GM12878 (cell line): Measurements from ENCODE around the gene TNFSF15. TPM values are rescaled to one million over a fixed set of nuclear protein-coding genes. Genes with fewer than 3 reads are reported as not detected.

ENCODE experiments used
- ATAC-seq: fragments of 200-7000 bp; cut with Tn5 transposase; 3 replicates; pipeline ENCODE4 v1.9.1; 2020; ENCODE audit warnings: mild to moderate bottlenecking, moderate library complexity
- BruUV-seq: library from RNA; stranded (reverse); fragments of 400-500 nt; replicated peaks from 2 replicates; lab custom pipeline; 2021; lab: Mats Ljungman, UMichigan
- CTCF ChIA-PET: fragments of 300-600 bp; sonication (Branson Sonifier 250); formaldehyde crosslinking; extraction: SDS; loops from one replicate; lab custom pipeline; 2021; ENCODE audit warnings: inconsistent platforms; lab: Yijun Ruan, JAX
- POLR2A ChIA-PET: fragments of 350-600 bp; formaldehyde crosslinking; extraction: SDS; loops from one replicate; lab custom pipeline; 2021; ENCODE audit warnings: inconsistent platforms; lab: Charles Lee
- RAD21 ChIA-PET: fragments of 300-600 bp; sonication (Branson Sonifier 250); formaldehyde crosslinking; loops from one replicate; lab custom pipeline; 2023; ENCODE audit warnings: antibody characterized with exemption; ENCODE audit not compliant: unreplicated experiment; lab: Charles Lee
- SMC1A ChIA-PET: fragments of 300-600 bp; sonication (Branson Sonifier 250); formaldehyde crosslinking; loops from one replicate; lab custom pipeline; 2023; ENCODE audit not compliant: unreplicated experiment, uncharacterized antibody; lab: Charles Lee
- DNase-seq: peaks from one replicate; pipeline ENCODE4 v3.0.0-alpha.2; 2011; ENCODE audit warnings: low read depth, low spot score
- FAIRE-seq: peaks from 3 replicates; lab custom pipeline; 2011; peaks lifted over from hg19 to GRCh38; lab: Jason Lieb, UNC
- H2AFZ ChIP-seq: 2 replicates; pipeline ENCODE4 v1.6.0; 2011; ENCODE audit warnings: low read depth, low read length, control low read depth; ENCODE audit not compliant: control insufficient read depth
- H3K27ac ChIP-seq: 2 replicates; pipeline ENCODE4 v1.5.1; 2011; ENCODE audit warnings: control low read depth; ENCODE audit not compliant: control insufficient read depth, insufficient read depth
- H3K27me3 ChIP-seq, 2 experiments: replicated peaks in 1 of 2; 2 replicates each; pipeline versions ENCODE4 v1.6.0 to v1.6.1; 2011; ENCODE audit warnings: low read length in 1 of 2; ENCODE audit not compliant: control insufficient read depth in 2 of 2, insufficient read depth in 2 of 2
- H3K36me3 ChIP-seq, 2 experiments: 2 replicates each; pipeline ENCODE4 v1.5.1; 2011; ENCODE audit warnings: low read length in 1 of 2; ENCODE audit not compliant: control insufficient read depth in 2 of 2, insufficient read depth in 2 of 2
- H3K4me1 ChIP-seq: 2 replicates; pipeline ENCODE4 v1.6.1; 2011; ENCODE audit warnings: mild to moderate bottlenecking, low read length, moderate library complexity, mixed read lengths; ENCODE audit not compliant: control insufficient read depth, insufficient read depth
- H3K4me2 ChIP-seq: 2 replicates; pipeline ENCODE4 v1.6.0; 2011; ENCODE audit warnings: control low read depth; ENCODE audit not compliant: control insufficient read depth, insufficient read depth
- H3K4me3 ChIP-seq: fragments of 200-600 bp; sonication (generic); 2 replicates; pipeline ENCODE4 v1.5.1; 2016
- H3K79me2 ChIP-seq: 2 replicates; pipeline ENCODE4 v1.6.0; 2011; ENCODE audit warnings: low read length; ENCODE audit not compliant: control insufficient read depth, insufficient read depth
- H3K9ac ChIP-seq: 2 replicates; pipeline ENCODE4 v1.8.0; 2011; ENCODE audit warnings: low read length, control low read depth, mixed read lengths; ENCODE audit not compliant: control insufficient read depth, insufficient read depth
- H3K9me3 ChIP-seq: replicated peaks from 3 replicates; pipeline ENCODE4 v1.5.1; 2011; ENCODE audit warnings: mild to moderate bottlenecking, low read length; ENCODE audit not compliant: control insufficient read depth, insufficient read depth
- H4K20me1 ChIP-seq: 2 replicates; pipeline ENCODE4 v1.6.0; 2011; ENCODE audit not compliant: control insufficient read depth, insufficient read depth
- CEBPB ChIP-seq, 2 experiments: fragments of 150-350 bp in 1 of 2; IDR thresholded peaks; 2 replicates each; pipeline ENCODE4 v1.6.1; 2012 to 2014; ENCODE audit warnings: low read depth in 2 of 2, low read length in 2 of 2, borderline replicate concordance in 1 of 2, inconsistent platforms in 1 of 2
- CREB1 ChIP-seq: IDR thresholded peaks from 2 replicates; pipeline ENCODE4 v1.6.1; 2012; ENCODE audit warnings: low read depth, mild to moderate bottlenecking, inconsistent platforms
- E2F8 ChIP-seq: fragments of 450-650 bp; IDR thresholded peaks from 2 replicates; pipeline ENCODE4 v1.6.1; 2018; ENCODE audit warnings: mild to moderate bottlenecking, low read depth, moderate library complexity; ENCODE audit not compliant: partially characterized antibody
- ETV6 ChIP-seq, 2 experiments: fragments of 450-650 bp in 1 of 2; IDR thresholded peaks in 1 of 2; conservative IDR thresholded peaks in 1 of 2; 2 replicates each; pipeline ENCODE4 v1.6.1; 2014; ENCODE audit warnings: antibody characterized with exemption in 1 of 2, borderline replicate concordance in 1 of 2, low read depth in 1 of 2, mild to moderate bottlenecking in 1 of 2, moderate library complexity in 1 of 2
- JUND ChIP-seq: IDR thresholded peaks from 2 replicates; pipeline ENCODE4 v1.6.1; 2012; ENCODE audit warnings: low read depth, mild to moderate bottlenecking, low read length, improper control_type of control experiment, moderate library complexity
- MEF2A ChIP-seq: IDR thresholded peaks from 2 replicates; pipeline ENCODE4 v1.6.1; 2011; ENCODE audit warnings: low read depth, mild to moderate bottlenecking, low read length, moderate library complexity; ENCODE audit not compliant: insufficient read depth
- RELA ChIP-seq: fragments of 450-650 bp; IDR thresholded peaks from 2 replicates; pipeline ENCODE4 v1.8.0; 2014; ENCODE audit warnings: borderline replicate concordance; ENCODE audit not compliant: partially characterized antibody
- SMARCA5 ChIP-seq: fragments of 450-650 bp; IDR thresholded peaks from 2 replicates; pipeline ENCODE4 v1.6.1; 2017; ENCODE audit warnings: mild to moderate bottlenecking
- SMC3 ChIP-seq: IDR thresholded peaks from 2 replicates; pipeline ENCODE4 v1.6.1; 2011; ENCODE audit warnings: low read length, improper control_type of control experiment, borderline replicate concordance
- SREBF1 ChIP-seq: IDR thresholded peaks from 2 replicates; pipeline ENCODE4 v1.6.1; 2012; ENCODE audit warnings: mild to moderate bottlenecking, low read length
- TBL1XR1 ChIP-seq: IDR thresholded peaks from 2 replicates; pipeline ENCODE4 v1.6.1; 2012; ENCODE audit warnings: low read depth, low read length, improper control_type of control experiment
- ZZZ3 ChIP-seq: IDR thresholded peaks from 2 replicates; pipeline ENCODE4 v1.6.1; 2011; ENCODE audit warnings: low read depth; ENCODE audit not compliant: control insufficient read depth, insufficient read length
- WGBS: methylation state at CpG from one replicate; pipeline ENCODE4 v1.1.6; 2016; ENCODE audit warnings: low lambda C conversion rate; ENCODE audit not compliant: insufficient replicate concordance, insufficient coverage; ENCODE audit errors: missing lambda C conversion rate; 5-methylcytosine and 5-hydroxymethylcytosine counted together
- in situ Hi-C: fragments of 300-500 bp; cut with MboI; formaldehyde crosslinking; loops from 9 replicates; pipeline ENCODE4 v1.14.3; 2018; ENCODE audit warnings: mixed read lengths
- intact Hi-C: fragments of 100-400 bp; cut with micrococcal nuclease; formaldehyde crosslinking; loops from one replicate; pipeline ENCODE4 v1.14.2; 2022; ENCODE audit not compliant: unreplicated experiment
- polyA plus RNA-seq, 11 experiments: library from polyadenylated mRNA; depleted of rRNA in 4 of 11; unstranded in 6 of 11; stranded (reverse) in 5 of 11; fragments of >200 nt; fragmentation: Nextera tagmentation in 4 of 11; fragmentation: Illumina TruSeq in 1 of 11; extraction: Ambion mirVana in 4 of 11; extraction: Trizol in 1 of 11; gene quantifications; 1 replicate in 1 of 11; 2 replicates in 10 of 11; pipeline versions ENCODE4 v1.2.1 to v1.2.3, GENCODE V29; 2011 to 2016; ENCODE audit warnings: inconsistent platforms in 2 of 11, missing spikeins in 2 of 11, low read depth in 1 of 11
- total RNA-seq, 4 experiments: library from RNA; depleted of rRNA in 3 of 4; stranded (reverse); fragments of >200 nt in 3 of 4; fragmentation: Illumina TruSeq in 1 of 4; extraction: Trizol in 1 of 4; gene quantifications; 2 replicates each; pipeline versions ENCODE4 v1.2.1 to v1.2.3, GENCODE V29; 2013 to 2021

The TNFSF15 gene
- total and polyA plus RNA-seq, 10 of the 15 experiments (the other 5 are each of a cell fraction or from before 2014, with no cell fraction given): 0.03 TPM; not detected in 9

GRCh38 chr9:114777821-114778609, 27.8 kb downstream of the TNFSF15 start (continued):
- TF ChIP-seq E2F8 (no peak), JUND (no peak), SREBF1 (no peak), TBL1XR1 (no peak)

- Histone ChIP-seq H3K27ac (no peak overlapping the region), H3K36me3 (no peaks in the 10 kb centered on the region), H3K79me2 (no peaks in the 10 kb centered on the region), H3K4me2 (no peak overlapping the region), H4K20me1 (no peaks in the 10 kb centered on the region), H3K4me3 (no peak overlapping the region), H2AFZ (no peak overlapping the region), H3K9ac (no peak overlapping the region), H3K4me1 (no peaks in the 10 kb centered on the region), H3K27me3 (peaks cover 0 to 2% of the 10 kb centered on the region in 2 experiments; a peak in 1 of 4 replicates), H3K9me3 (no peaks in the 10 kb centered on the region)
- DNase-seq: no peak
- ChIA-PET SMC1A (interaction anchor here (1.3 kb wide), 1 partner anchor 8 kb away, joined by 5 read pairs; no protein-coding TSS in a partner anchor), POLR2A (no interaction called here), CTCF (no interaction called here), RAD21 (no interaction called here)
- FAIRE-seq: no peak
- TF ChIP-seq CEBPB (IDR thresholded peaks at IDR 0.05; ENCODE audit: borderline replicate concordance in 1 of 2, low read depth in 2 of 2, low read length in 2 of 2): no peak
- TF ChIP-seq SMC3: no peak
- TF ChIP-seq ZZZ3: no peak
- no peak for TF ChIP-seq RELA
- no peak for TF ChIP-seq MEF2A
- TF ChIP-seq SMARCA5: no peak
- TF ChIP-seq ETV6 (conservative IDR thresholded peaks at IDR 0.05 in 1 of 2, IDR thresholded peaks at IDR 0.05 in 1 of 2; ENCODE audit: borderline replicate concordance in 1 of 2, low read depth in 1 of 2): no peak
- no peak for TF ChIP-seq CREB1
- in situ Hi-C loops: no loop called here
- intact Hi-C loops: no loop called here
- WGBS: 25% methylated on average over 6 of the region's 6 CpGs
- no peak for ATAC-seq
- BruUV-seq: no TSS peak
Measured at GRCh38 chr9:114776683-114777399, 29.0 kb downstream of the TNFSF15 start.
